ENCODE measurements around the gene FGF8.

FGF8 gene

DNA sequence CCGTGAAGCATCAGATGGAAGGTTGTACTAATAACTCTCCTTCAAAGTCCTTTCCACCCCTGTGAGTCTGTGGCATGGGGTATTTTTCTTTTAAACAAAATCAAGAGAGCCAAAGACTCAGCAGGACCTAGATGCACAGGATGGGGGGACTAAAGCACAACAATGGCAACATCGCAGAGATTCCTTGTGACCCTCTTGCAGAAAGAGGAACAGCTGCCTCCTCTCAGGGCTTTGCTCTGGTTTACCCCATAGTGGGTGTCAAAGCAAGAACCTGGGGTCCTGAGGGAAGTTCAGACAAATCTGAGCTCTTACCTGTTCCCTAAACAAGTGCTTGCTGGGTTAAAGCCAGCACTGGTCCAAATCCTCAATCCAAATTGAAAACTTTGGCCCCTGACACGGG is 39.2 kb downstream of the FGF8 start:
- Mint-ChIP-seq H3K4me3 (no peak overlapping the region), H3K4me1 (ENCODE audit: low read depth) (no peaks in the 10 kb centered on the region), H3K9me3 (ENCODE audit: low read depth) (no peaks in the 10 kb centered on the region), H3K27me3 (peaks cover 5% of the 10 kb centered on the region), H3K27ac (no peak overlapping the region), H3K36me3 (no peaks in the 10 kb centered on the region)

DNA sequence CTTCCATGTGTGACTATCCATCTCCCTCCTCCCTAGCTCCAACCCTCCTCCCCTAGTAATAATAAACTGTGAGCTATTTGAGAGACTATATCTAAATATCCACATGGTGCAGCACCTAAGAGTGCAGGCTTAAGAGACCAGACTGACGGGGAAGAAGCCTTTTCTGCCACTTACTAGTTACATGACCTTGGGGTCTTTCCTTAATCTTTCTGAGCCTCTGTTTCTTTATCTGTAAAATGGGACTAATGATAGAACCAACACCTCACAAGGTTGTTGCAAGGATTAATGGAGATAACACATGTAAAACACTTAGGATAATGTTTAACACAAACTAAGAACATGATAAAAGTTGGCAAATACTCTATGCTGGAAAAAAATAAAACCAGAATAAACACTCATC is 43.8 kb downstream of the FGF8 start:
- Mint-ChIP-seq H3K9me3 (ENCODE audit: low read depth) (no peaks in the 10 kb centered on the region), H3K27ac (no peak overlapping the region), H3K4me1 (ENCODE audit: low read depth) (no peaks in the 10 kb centered on the region), H3K4me3 (no peak overlapping the region), H3K27me3 (peaks cover 5% of the 10 kb centered on the region), H3K36me3 (no peaks in the 10 kb centered on the region)

DNA sequence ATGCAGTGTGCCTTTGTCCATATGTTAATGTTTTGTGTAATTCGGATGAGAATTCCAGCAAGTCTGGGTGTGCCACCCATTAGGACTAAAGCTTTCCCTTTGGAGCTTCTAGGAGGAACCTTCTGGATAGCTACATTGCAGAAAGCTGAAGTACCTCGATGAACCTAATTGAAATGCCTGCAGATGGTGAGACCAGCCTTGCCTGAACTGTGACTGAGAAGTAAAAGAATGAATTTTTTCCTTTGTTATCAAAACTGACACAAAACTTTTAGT is 49.9 kb downstream of the FGF8 start:
- Mint-ChIP-seq H3K9me3 (ENCODE audit: low read depth) (no peaks in the 10 kb centered on the region), H3K27me3 (peaks cover 8% of the 10 kb centered on the region), H3K4me1 (ENCODE audit: low read depth) (no peaks in the 10 kb centered on the region), H3K36me3 (no peaks in the 10 kb centered on the region), H3K4me3 (no peak overlapping the region), H3K27ac (no peak overlapping the region)

DNA sequence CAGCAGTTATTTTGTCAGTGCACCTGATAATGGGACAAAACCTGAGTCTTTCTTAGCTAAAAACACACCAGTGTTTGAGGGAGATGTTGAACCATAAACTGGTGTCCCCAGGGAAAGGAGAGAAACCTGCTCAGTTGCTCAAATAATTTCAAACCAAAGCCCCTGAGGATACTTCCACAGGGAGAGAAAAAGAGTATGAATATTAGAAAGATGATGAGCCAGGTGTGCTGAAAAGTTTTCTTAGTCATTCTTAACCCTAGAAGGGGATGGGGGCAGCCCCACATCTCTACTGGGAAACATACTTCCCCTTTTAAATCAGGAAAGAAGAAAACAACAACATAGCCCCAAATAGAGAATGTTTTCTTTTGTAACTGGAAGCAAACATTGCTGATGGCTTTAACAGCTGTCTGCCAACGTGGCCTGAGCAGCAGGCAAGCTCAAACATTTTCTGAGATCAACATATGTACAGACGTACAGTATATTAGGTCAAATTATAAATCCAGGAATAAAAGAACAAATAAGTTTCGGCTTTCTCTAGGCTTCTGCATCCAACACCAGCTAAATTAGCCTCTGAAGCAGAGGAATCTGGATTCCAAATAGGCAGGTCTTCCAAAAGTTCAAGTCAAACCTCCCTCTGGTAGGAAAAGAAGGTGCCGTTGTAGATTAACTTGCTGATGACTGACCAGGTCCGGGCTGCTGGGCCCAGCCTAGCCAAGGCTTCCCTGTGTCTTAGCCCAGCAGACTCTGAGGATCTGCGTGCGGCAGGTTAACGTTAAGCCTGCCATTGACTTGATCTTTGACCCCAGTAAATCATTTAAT is 50.4 kb downstream of the FGF8 start:
- no peak overlapping the region for H3K27ac Mint-ChIP-seq
- H3K4me3 Mint-ChIP-seq = no peak overlapping the region
- H3K36me3 Mint-ChIP-seq = no peaks in the 10 kb centered on the region
- no peaks in the 10 kb centered on the region for H3K4me1 Mint-ChIP-seq (ENCODE audit: low read depth)
- no peaks in the 10 kb centered on the region for H3K9me3 Mint-ChIP-seq (ENCODE audit: low read depth)
- peaks cover 8% of the 10 kb centered on the region for H3K27me3 Mint-ChIP-seq

DNA sequence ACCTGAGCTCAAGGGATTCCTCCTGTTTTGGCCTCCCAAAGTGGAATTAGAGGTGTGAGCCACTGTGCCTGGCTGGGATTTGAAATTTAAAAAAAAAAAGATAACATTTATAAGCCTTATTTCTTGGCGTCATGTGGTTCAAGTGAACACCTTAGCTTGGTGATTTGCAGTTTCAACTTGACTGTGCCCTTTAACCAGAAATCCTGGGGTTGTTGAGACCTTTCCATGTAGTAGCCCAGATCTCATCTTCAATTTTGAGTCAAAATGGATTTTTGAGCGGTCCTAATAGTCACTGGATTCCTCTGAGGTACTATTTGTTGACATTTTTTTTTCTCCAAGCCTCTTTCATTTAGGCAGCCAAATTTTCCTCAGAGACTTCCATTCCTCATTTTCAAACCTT is 51.5 kb downstream of the FGF8 start:
- no peaks in the 10 kb centered on the region for H3K36me3 Mint-ChIP-seq
- H3K27me3 Mint-ChIP-seq = peaks cover 8% of the 10 kb centered on the region
- H3K9me3 Mint-ChIP-seq (ENCODE audit: low read depth) = no peaks in the 10 kb centered on the region
- no peak overlapping the region for H3K27ac Mint-ChIP-seq
- H3K4me1 Mint-ChIP-seq (ENCODE audit: low read depth) = no peaks in the 10 kb centered on the region
- H3K4me3 Mint-ChIP-seq = no peak overlapping the region

DNA sequence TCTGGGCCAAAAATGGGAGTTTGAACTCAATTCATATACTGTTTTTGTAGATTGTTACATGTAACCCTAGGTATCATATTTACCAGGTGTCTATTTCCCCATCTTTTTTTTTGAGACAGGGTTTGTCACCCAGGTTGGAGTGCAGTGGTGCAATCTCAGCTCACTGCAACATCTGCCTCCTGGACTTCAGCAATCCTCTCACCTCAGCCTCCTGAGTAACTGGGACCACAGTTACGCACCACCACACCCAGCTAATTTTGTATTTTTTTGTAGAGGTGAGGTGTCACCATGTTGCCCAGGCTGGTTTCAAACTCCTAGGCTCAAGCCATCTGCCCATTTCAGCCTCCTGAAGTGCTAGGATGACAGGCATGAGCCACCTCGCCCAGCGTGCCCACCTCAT is 52.7 kb downstream of the FGF8 start:
- no peaks in the 10 kb centered on the region for H3K4me1 Mint-ChIP-seq (ENCODE audit: low read depth)
- H3K27me3 Mint-ChIP-seq = peaks cover 8% of the 10 kb centered on the region
- no peak overlapping the region for H3K27ac Mint-ChIP-seq
- no peak overlapping the region for H3K4me3 Mint-ChIP-seq
- H3K9me3 Mint-ChIP-seq (ENCODE audit: low read depth) = no peaks in the 10 kb centered on the region
- H3K36me3 Mint-ChIP-seq = no peaks in the 10 kb centered on the region

DNA sequence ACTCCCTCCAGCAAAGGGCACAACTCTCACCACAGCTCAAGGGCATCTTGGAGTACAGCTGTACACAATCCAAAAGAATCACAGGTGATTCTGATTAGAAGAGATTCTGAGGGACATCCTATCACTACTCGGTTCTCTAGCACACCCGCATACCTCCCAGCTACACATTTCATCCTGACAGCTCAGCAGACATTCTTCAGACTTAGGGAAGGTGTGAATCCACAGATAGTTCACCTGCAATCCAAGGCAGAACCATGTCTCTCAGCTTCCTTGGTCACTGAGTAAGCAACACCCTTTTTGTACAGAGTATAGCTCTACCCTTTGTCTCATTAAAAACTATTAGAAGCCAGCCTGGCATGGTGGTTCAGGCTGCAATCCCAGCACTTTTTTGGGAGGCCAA is 54.1 kb downstream of the FGF8 start:
- Mint-ChIP-seq H3K4me3 (no peak overlapping the region), H3K36me3 (no peaks in the 10 kb centered on the region), H3K4me1 (ENCODE audit: low read depth) (peaks cover 3% of the 10 kb centered on the region), H3K27ac (no peak overlapping the region), H3K27me3 (peaks cover 8% of the 10 kb centered on the region), H3K9me3 (ENCODE audit: low read depth) (no peaks in the 10 kb centered on the region)

DNA sequence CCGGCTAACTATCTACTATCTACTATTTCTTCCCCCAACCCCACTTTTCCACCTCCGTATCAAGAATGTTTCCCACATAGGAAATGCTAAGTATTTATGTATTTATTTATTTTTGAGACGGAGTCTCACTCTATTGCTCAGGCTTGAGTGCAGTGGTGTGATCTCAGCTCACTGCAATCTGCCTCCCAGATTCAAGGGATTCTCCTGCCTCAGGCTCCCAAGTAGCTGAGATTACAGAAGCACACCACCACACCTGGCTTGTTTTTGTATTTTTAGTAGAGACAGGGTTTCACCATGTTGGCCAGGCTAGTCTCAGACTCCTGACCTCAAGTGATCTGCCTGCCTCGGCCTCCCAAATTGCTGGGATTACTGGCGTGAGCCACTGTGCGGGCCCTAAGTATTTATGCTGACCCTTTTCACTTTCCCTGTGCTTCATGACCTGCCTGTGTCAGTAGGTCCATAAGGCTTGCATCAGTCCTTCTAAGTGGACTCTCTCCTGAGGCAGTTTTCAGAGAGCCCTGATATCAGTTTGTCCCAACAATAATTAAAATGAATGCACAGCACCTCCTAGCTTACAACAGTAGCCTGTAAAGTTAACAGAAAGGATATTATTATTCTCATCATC is 55.2 kb downstream of the FGF8 start:
- H3K27ac Mint-ChIP-seq = no peak overlapping the region
- H3K9me3 Mint-ChIP-seq (ENCODE audit: low read depth) = no peaks in the 10 kb centered on the region
- peaks cover 6% of the 10 kb centered on the region for H3K27me3 Mint-ChIP-seq
- peaks cover 5% of the 10 kb centered on the region for H3K4me1 Mint-ChIP-seq (ENCODE audit: low read depth)
- no peak overlapping the region for H3K4me3 Mint-ChIP-seq
- H3K36me3 Mint-ChIP-seq = peaks cover 2% of the 10 kb centered on the region

All from activated naive CD8-positive, alpha-beta T cell (primary cell).